HEK293 (cell line): ENCODE measurements around the gene MS4A15.

Source experiments
- CTCF ChIA-PET: fragments of 350-600 bp; formaldehyde crosslinking; extraction: SDS; loops from one replicate; lab custom pipeline; 2021; ENCODE audit warnings: antibody characterized with exemption; lab: Yijun Ruan, JAX
- POLR2A ChIA-PET: fragments of 300-600 bp; formaldehyde crosslinking; extraction: SDS; loops from one replicate; lab custom pipeline; 2020; ENCODE audit warnings: antibody characterized with exemption, inconsistent platforms; lab: Yijun Ruan, JAX
- H3K27ac ChIP-seq: fragments of 200-500 bp; sonication (Bioruptor generic); 2 replicates; pipeline ENCODE4 v1.5.1; 2014; ENCODE audit warnings: low read depth, low read length, control low read depth, inconsistent platforms; ENCODE audit errors: extremely low read depth
- H3K36me3 ChIP-seq, 2 experiments: fragments of 200-500 bp in 1 of 2; sonication (Bioruptor generic) in 1 of 2; 1 replicate in 1 of 2; 2 replicates in 1 of 2; pipeline ENCODE4 v1.5.1; 2014 to 2017; ENCODE audit warnings: inconsistent platforms in 2 of 2, low read length in 2 of 2; ENCODE audit not compliant: control insufficient read depth in 2 of 2, insufficient read depth in 1 of 2
- H3K4me1 ChIP-seq: fragments of 200-500 bp; sonication (Bioruptor generic); 2 replicates; pipeline ENCODE4 v1.5.1; 2014; ENCODE audit warnings: mild to moderate bottlenecking, low read length, inconsistent platforms; ENCODE audit not compliant: control insufficient read depth, insufficient read depth
- H3K4me3 ChIP-seq: 2 replicates; pipeline ENCODE4 v1.5.1; 2011; ENCODE audit warnings: low read depth, mild to moderate bottlenecking, control low read depth, low read length, moderate library complexity
- H3K9me3 ChIP-seq: fragments of 200-500 bp; sonication (Bioruptor generic); 2 replicates; pipeline ENCODE4 v1.5.1; 2014; ENCODE audit warnings: low read depth, low read length, inconsistent platforms; ENCODE audit not compliant: control insufficient read depth, insufficient read depth
- HOXC10 ChIP-seq: sonication (generic); formaldehyde crosslinking; IDR thresholded peaks from 2 replicates; pipeline ENCODE4 v1.8.1; 2023; ENCODE audit warnings: mild to moderate bottlenecking, missing genetic modification reagents
- KLF1 ChIP-seq: fragments of 450-650 bp; formaldehyde crosslinking; IDR thresholded peaks from 2 replicates; pipeline ENCODE4 v1.5.1; 2016; ENCODE audit warnings: missing biosample characterization, missing genetic modification characterization
- ZFP3 ChIP-seq: fragments of 450-650 bp; formaldehyde crosslinking; IDR thresholded peaks from 2 replicates; pipeline ENCODE4 v1.5.1; 2016; ENCODE audit warnings: low read depth, missing biosample characterization, missing genetic modification characterization
- ZNF157 ChIP-seq: fragments of 450-650 bp; formaldehyde crosslinking; IDR thresholded peaks from 2 replicates; pipeline ENCODE4 v1.5.1; 2016; ENCODE audit warnings: missing biosample characterization, missing genetic modification characterization
- ZNF169 ChIP-seq: fragments of 450-650 bp; formaldehyde crosslinking; IDR thresholded peaks from 2 replicates; pipeline ENCODE4 v1.5.1; 2016; ENCODE audit warnings: missing biosample characterization, missing genetic modification characterization
- ZNF221 ChIP-seq: fragments of 450-650 bp; formaldehyde crosslinking; IDR thresholded peaks from 2 replicates; pipeline ENCODE4 v1.5.1; 2017; ENCODE audit warnings: missing biosample characterization, missing genetic modification characterization, borderline replicate concordance
- ZNF302 ChIP-seq: fragments of 450-650 bp; formaldehyde crosslinking; IDR thresholded peaks from 2 replicates; pipeline ENCODE4 v1.5.1; 2016; ENCODE audit warnings: missing biosample characterization, missing genetic modification characterization, low read depth
- ZNF624 ChIP-seq: fragments of 450-650 bp; formaldehyde crosslinking; IDR thresholded peaks from 2 replicates; pipeline ENCODE4 v1.5.1; 2017; ENCODE audit warnings: missing biosample characterization, missing genetic modification characterization
- ZNF768 ChIP-seq: fragments of 450-650 bp; formaldehyde crosslinking; IDR thresholded peaks from 2 replicates; pipeline ENCODE4 v1.5.1; 2018; ENCODE audit warnings: missing biosample characterization, mild to moderate bottlenecking, missing genetic modification characterization
- ZNF776 ChIP-seq: fragments of 450-650 bp; formaldehyde crosslinking; IDR thresholded peaks from 2 replicates; pipeline ENCODE4 v1.5.0; 2017; ENCODE audit warnings: missing biosample characterization, missing genetic modification characterization, borderline replicate concordance
- TF ChIP-seq, protein P1 (sequence below): fragments of 450-650 bp; formaldehyde crosslinking; IDR thresholded peaks from 2 replicates; pipeline ENCODE4 v1.5.1; 2016; ENCODE audit warnings: missing biosample characterization, missing genetic modification characterization, borderline replicate concordance
- TF ChIP-seq, protein P2 (sequence below): fragments of 450-650 bp; formaldehyde crosslinking; IDR thresholded peaks from 2 replicates; pipeline ENCODE4 v1.5.1; 2016; ENCODE audit warnings: missing biosample characterization, missing genetic modification characterization
- TF ChIP-seq, protein P3 (sequence below): fragments of 450-650 bp; formaldehyde crosslinking; IDR thresholded peaks from 2 replicates; pipeline ENCODE4 v1.5.1; 2016; ENCODE audit warnings: missing biosample characterization, missing genetic modification characterization
- TF ChIP-seq, protein P4 (sequence below): fragments of 450-650 bp; formaldehyde crosslinking; IDR thresholded peaks from 2 replicates; pipeline ENCODE4 v1.5.1; 2017; ENCODE audit warnings: missing biosample characterization, missing genetic modification characterization
- TF ChIP-seq, protein P5 (sequence below): fragments of 450-650 bp; formaldehyde crosslinking; IDR thresholded peaks from 2 replicates; pipeline ENCODE4 v1.5.1; 2016; ENCODE audit warnings: missing biosample characterization, missing genetic modification characterization
- TF ChIP-seq, protein P6 (sequence below): fragments of 450-650 bp; formaldehyde crosslinking; IDR thresholded peaks from 2 replicates; pipeline ENCODE4 v1.5.1; 2016; ENCODE audit warnings: missing biosample characterization, missing genetic modification characterization

The MS4A15 gene

DNA sequence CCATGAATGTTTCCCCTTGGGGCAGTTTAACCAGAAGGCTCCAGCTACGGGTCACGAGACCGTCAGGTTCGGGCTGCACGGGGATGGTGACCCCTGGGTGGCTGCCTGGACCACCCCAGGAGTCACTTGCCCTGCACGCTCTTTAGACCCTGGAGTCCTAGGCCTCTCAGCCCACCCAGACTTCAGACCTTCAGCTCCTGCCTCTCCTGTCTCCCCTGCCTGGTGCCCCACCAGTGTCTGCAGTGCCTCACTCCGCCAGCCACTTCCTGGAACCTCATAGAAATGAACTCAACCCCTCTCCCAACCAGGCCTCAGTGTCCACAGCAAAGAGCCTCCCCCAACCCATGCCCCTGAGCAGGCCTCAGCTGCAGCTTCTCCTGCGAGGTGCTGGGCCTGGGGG is 16.0 kb downstream of the MS4A15 start (continued):
- TF ChIP-seq, protein P1, sequence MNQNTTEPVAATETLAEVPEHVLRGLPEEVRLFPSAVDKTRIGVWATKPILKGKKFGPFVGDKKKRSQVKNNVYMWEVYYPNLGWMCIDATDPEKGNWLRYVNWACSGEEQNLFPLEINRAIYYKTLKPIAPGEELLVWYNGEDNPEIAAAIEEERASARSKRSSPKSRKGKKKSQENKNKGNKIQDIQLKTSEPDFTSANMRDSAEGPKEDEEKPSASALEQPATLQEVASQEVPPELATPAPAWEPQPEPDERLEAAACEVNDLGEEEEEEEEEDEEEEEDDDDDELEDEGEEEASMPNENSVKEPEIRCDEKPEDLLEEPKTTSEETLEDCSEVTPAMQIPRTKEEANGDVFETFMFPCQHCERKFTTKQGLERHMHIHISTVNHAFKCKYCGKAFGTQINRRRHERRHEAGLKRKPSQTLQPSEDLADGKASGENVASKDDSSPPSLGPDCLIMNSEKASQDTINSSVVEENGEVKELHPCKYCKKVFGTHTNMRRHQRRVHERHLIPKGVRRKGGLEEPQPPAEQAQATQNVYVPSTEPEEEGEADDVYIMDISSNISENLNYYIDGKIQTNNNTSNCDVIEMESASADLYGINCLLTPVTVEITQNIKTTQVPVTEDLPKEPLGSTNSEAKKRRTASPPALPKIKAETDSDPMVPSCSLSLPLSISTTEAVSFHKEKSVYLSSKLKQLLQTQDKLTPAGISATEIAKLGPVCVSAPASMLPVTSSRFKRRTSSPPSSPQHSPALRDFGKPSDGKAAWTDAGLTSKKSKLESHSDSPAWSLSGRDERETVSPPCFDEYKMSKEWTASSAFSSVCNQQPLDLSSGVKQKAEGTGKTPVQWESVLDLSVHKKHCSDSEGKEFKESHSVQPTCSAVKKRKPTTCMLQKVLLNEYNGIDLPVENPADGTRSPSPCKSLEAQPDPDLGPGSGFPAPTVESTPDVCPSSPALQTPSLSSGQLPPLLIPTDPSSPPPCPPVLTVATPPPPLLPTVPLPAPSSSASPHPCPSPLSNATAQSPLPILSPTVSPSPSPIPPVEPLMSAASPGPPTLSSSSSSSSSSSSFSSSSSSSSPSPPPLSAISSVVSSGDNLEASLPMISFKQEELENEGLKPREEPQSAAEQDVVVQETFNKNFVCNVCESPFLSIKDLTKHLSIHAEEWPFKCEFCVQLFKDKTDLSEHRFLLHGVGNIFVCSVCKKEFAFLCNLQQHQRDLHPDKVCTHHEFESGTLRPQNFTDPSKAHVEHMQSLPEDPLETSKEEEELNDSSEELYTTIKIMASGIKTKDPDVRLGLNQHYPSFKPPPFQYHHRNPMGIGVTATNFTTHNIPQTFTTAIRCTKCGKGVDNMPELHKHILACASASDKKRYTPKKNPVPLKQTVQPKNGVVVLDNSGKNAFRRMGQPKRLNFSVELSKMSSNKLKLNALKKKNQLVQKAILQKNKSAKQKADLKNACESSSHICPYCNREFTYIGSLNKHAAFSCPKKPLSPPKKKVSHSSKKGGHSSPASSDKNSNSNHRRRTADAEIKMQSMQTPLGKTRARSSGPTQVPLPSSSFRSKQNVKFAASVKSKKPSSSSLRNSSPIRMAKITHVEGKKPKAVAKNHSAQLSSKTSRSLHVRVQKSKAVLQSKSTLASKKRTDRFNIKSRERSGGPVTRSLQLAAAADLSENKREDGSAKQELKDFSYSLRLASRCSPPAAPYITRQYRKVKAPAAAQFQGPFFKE (tag by site-specific recombination) = no peak
- TF ChIP-seq ZNF169 (tag by site-specific recombination) (no peak), ZNF157 (tag by site-specific recombination) (no peak), KLF1 (tag by site-specific recombination) (no peak)

DNA sequence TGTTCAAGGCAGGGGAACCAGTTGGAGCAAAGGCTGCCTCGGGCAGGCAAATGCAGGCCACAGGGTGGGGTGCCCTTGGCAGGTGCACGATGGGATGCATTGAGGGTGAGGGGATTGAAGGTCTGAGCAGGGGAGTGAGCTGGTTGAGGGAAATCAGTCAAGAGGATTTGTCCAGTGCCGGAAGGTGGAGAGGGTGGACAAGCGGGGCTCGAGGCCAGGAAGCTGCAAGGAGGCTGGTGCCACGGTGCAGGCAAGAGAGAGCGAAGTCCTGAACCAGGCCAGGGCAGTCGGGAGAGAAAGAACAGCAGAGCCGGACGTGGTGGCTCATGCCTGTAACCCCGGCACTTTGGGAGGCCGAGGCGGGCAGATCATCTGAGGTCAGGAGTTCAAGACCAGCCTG is 18.1 kb downstream of the MS4A15 start:
- ChIA-PET CTCF (interaction anchor here (0.6 to 6.7 kb wide), 25 partner anchors 11 to 957 kb away, joined by 3 to 34 read pairs (median 4); partner anchors contain the start of genes MS4A10 and MS4A15), POLR2A (interaction anchor here (1.3 to 1.4 kb wide), 2 partner anchors 12 to 113 kb away, joined by 3 to 4 read pairs; no protein-coding TSS in a partner anchor)
- Histone ChIP-seq H3K4me1 (no peaks in the 10 kb centered on the region), H3K27ac (no peak overlapping the region), H3K4me3 (no peak overlapping the region), H3K36me3 (no peaks in the 10 kb centered on the region), H3K9me3 (no peaks in the 10 kb centered on the region)
- no peak for TF ChIP-seq ZNF624 (tag by site-specific recombination)
- no peak for TF ChIP-seq ZFP3 (tag by site-specific recombination)
- no peak for TF ChIP-seq ZNF221 (tag by site-specific recombination)
- TF ChIP-seq, protein P2, sequence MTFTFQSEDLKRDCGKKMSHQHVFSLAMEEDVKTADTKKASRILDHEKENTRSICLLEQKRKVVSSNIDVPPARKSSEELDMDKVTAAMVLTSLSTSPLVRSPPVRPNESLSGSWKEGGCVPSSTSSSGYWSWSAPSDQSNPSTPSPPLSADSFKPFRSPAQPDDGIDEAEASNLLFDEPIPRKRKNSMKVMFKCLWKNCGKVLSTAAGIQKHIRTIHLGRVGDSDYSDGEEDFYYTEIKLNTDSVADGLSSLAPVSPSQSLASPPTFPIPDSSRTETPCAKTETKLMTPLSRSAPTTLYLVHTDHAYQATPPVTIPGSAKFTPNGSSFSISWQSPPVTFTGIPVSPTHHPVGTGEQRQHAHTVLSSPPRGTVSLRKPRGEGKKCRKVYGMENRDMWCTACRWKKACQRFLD (tag by site-specific recombination) = no peak
- TF ChIP-seq HOXC10 (CRISPR knock-in tag) = no peak
- TF ChIP-seq ZNF776 (tag by site-specific recombination) = no peak

DNA sequence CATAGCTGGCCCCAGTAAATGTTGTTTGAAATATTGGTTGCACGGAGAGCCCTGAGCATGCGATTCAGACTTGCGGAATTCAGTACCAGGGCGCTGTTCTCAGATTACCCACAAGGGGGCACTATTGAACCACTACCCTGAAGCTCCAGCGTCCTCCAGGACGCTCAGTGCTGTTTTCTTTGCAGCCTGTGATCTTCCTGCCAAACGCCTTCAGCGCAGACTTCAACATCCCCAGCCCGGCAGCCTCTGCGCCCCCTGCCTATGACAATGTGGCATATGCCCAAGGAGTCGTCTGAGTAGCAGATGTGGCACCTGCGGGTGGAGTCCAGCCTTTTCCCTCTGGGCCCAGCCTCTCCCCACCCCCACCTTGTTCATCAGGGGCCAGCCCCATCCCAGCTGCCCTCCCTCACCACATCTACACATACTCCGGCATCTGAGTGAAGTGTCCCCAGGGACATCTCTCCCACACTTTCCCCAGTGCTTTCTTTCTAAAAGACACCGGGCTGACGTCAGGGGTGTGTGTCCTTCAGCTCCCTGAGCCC is 18.8 kb downstream of the MS4A15 start:
- Histone ChIP-seq H3K4me3 (no peak overlapping the region), H3K9me3 (no peaks in the 10 kb centered on the region), H3K36me3 (no peaks in the 10 kb centered on the region), H3K27ac (no peak overlapping the region), H3K4me1 (no peaks in the 10 kb centered on the region)
- ChIA-PET CTCF (interaction anchor here (0.5 to 6.7 kb wide), 35 partner anchors 10 to 1215 kb away, joined by 3 to 34 read pairs (median 4); partner anchors contain the start of genes MS4A10 and MS4A15), POLR2A (interaction anchor here (0.5 to 1.4 kb wide), 3 partner anchors 13 to 369 kb away, joined by 3 to 5 read pairs (median 4); no protein-coding TSS in a partner anchor)
- TF ChIP-seq, protein P3, sequence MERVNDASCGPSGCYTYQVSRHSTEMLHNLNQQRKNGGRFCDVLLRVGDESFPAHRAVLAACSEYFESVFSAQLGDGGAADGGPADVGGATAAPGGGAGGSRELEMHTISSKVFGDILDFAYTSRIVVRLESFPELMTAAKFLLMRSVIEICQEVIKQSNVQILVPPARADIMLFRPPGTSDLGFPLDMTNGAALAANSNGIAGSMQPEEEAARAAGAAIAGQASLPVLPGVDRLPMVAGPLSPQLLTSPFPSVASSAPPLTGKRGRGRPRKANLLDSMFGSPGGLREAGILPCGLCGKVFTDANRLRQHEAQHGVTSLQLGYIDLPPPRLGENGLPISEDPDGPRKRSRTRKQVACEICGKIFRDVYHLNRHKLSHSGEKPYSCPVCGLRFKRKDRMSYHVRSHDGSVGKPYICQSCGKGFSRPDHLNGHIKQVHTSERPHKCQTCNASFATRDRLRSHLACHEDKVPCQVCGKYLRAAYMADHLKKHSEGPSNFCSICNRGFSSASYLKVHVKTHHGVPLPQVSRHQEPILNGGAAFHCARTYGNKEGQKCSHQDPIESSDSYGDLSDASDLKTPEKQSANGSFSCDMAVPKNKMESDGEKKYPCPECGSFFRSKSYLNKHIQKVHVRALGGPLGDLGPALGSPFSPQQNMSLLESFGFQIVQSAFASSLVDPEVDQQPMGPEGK (tag by site-specific recombination) = 0 out of 2 replicates have a peak, but pooled peaks have one; percentile 33
- TF ChIP-seq ZNF302 = no peak
- TF ChIP-seq, protein P4, sequence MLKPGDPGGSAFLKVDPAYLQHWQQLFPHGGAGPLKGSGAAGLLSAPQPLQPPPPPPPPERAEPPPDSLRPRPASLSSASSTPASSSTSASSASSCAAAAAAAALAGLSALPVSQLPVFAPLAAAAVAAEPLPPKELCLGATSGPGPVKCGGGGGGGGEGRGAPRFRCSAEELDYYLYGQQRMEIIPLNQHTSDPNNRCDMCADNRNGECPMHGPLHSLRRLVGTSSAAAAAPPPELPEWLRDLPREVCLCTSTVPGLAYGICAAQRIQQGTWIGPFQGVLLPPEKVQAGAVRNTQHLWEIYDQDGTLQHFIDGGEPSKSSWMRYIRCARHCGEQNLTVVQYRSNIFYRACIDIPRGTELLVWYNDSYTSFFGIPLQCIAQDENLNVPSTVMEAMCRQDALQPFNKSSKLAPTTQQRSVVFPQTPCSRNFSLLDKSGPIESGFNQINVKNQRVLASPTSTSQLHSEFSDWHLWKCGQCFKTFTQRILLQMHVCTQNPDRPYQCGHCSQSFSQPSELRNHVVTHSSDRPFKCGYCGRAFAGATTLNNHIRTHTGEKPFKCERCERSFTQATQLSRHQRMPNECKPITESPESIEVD (tag by site-specific recombination) = no peak
- TF ChIP-seq ZNF768 (tag by site-specific recombination) = no peak
- TF ChIP-seq, protein P5, sequence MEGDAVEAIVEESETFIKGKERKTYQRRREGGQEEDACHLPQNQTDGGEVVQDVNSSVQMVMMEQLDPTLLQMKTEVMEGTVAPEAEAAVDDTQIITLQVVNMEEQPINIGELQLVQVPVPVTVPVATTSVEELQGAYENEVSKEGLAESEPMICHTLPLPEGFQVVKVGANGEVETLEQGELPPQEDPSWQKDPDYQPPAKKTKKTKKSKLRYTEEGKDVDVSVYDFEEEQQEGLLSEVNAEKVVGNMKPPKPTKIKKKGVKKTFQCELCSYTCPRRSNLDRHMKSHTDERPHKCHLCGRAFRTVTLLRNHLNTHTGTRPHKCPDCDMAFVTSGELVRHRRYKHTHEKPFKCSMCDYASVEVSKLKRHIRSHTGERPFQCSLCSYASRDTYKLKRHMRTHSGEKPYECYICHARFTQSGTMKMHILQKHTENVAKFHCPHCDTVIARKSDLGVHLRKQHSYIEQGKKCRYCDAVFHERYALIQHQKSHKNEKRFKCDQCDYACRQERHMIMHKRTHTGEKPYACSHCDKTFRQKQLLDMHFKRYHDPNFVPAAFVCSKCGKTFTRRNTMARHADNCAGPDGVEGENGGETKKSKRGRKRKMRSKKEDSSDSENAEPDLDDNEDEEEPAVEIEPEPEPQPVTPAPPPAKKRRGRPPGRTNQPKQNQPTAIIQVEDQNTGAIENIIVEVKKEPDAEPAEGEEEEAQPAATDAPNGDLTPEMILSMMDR = peak; percentile 86
- TF ChIP-seq, protein P6, sequence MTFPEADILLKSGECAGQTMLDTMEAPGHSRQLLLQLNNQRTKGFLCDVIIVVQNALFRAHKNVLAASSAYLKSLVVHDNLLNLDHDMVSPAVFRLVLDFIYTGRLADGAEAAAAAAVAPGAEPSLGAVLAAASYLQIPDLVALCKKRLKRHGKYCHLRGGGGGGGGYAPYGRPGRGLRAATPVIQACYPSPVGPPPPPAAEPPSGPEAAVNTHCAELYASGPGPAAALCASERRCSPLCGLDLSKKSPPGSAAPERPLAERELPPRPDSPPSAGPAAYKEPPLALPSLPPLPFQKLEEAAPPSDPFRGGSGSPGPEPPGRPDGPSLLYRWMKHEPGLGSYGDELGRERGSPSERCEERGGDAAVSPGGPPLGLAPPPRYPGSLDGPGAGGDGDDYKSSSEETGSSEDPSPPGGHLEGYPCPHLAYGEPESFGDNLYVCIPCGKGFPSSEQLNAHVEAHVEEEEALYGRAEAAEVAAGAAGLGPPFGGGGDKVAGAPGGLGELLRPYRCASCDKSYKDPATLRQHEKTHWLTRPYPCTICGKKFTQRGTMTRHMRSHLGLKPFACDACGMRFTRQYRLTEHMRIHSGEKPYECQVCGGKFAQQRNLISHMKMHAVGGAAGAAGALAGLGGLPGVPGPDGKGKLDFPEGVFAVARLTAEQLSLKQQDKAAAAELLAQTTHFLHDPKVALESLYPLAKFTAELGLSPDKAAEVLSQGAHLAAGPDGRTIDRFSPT = peak; percentile 41; the same call in 1 of the 2 replicates
